ENCODE results near the gene WASF3.

DNA sequence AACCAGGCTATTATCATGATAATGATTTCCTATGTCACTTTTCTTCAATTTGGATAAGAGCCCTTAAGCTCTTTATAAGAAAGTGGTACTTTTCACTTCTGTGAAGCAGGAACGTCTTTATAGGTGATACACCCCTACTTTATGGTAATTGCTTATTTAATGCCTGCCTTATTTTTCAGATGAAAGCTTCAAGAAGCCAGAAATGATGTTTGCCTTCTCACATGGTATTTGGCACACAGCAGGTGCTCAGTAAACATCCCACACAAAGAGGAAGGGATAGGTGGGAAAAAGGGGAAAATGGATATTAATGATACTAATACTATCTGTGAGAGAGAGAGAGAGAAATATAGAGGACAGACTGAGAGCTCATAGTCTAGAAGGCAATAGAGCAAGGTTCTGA lies 29.0 kb upstream of the WASF3 start:
- TF ChIP-seq RAD21 (IDR thresholded peaks at IDR 0.05; ENCODE audit: low read depth) = no peak
- no peak for TF ChIP-seq EP300 (IDR thresholded peaks at IDR 0.05; ENCODE audit: borderline replicate concordance)
- TF ChIP-seq TAF1 (IDR thresholded peaks at IDR 0.05; ENCODE audit: low read depth) = no peak
- TF ChIP-seq, protein P1, sequence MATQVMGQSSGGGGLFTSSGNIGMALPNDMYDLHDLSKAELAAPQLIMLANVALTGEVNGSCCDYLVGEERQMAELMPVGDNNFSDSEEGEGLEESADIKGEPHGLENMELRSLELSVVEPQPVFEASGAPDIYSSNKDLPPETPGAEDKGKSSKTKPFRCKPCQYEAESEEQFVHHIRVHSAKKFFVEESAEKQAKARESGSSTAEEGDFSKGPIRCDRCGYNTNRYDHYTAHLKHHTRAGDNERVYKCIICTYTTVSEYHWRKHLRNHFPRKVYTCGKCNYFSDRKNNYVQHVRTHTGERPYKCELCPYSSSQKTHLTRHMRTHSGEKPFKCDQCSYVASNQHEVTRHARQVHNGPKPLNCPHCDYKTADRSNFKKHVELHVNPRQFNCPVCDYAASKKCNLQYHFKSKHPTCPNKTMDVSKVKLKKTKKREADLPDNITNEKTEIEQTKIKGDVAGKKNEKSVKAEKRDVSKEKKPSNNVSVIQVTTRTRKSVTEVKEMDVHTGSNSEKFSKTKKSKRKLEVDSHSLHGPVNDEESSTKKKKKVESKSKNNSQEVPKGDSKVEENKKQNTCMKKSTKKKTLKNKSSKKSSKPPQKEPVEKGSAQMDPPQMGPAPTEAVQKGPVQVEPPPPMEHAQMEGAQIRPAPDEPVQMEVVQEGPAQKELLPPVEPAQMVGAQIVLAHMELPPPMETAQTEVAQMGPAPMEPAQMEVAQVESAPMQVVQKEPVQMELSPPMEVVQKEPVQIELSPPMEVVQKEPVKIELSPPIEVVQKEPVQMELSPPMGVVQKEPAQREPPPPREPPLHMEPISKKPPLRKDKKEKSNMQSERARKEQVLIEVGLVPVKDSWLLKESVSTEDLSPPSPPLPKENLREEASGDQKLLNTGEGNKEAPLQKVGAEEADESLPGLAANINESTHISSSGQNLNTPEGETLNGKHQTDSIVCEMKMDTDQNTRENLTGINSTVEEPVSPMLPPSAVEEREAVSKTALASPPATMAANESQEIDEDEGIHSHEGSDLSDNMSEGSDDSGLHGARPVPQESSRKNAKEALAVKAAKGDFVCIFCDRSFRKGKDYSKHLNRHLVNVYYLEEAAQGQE (IDR thresholded peaks at IDR 0.05; ENCODE audit: low read depth) = no peak
- TF ChIP-seq ZBTB7A (IDR thresholded peaks at IDR 0.05; ENCODE audit: low read depth) = no peak
- TF ChIP-seq NFIC (IDR thresholded peaks at IDR 0.05) = no peak
- no peak for TF ChIP-seq TEAD4 (IDR thresholded peaks at IDR 0.05)
- no peak for TF ChIP-seq YY1 (IDR thresholded peaks at IDR 0.05; ENCODE audit: low read depth)
- no peak for TF ChIP-seq TCF12 (IDR thresholded peaks at IDR 0.05; ENCODE audit: low read depth)
- TF ChIP-seq CEBPB (IDR thresholded peaks at IDR 0.05) = no peak
- TF ChIP-seq CREB1 (IDR thresholded peaks at IDR 0.05; ENCODE audit: low read depth) = no peak
- TF ChIP-seq FOXM1 (IDR thresholded peaks at IDR 0.05; ENCODE audit: borderline replicate concordance, low read depth) = no peak

Data from Ishikawa (cell line).